Loucy (cell line): Measurements from ENCODE around the gene FNDC1.

Experiments used
- EZH2phosphoT487 ChIP-seq: fragments of 200-600 bp; IDR thresholded peaks from 2 replicates; pipeline ENCODE4 v1.6.1; 2018; ENCODE audit warnings: antibody characterized with exemption, mild to moderate bottlenecking, moderate library complexity, borderline replicate concordance
- TF ChIP-seq, protein P1 (sequence below): fragments of 200-600 bp; sonication (generic); conservative IDR thresholded peaks from 2 replicates; pipeline ENCODE4 v1.5.1; 2014; ENCODE audit warnings: mild to moderate bottlenecking, antibody characterized with exemption, low read length

DNA sequence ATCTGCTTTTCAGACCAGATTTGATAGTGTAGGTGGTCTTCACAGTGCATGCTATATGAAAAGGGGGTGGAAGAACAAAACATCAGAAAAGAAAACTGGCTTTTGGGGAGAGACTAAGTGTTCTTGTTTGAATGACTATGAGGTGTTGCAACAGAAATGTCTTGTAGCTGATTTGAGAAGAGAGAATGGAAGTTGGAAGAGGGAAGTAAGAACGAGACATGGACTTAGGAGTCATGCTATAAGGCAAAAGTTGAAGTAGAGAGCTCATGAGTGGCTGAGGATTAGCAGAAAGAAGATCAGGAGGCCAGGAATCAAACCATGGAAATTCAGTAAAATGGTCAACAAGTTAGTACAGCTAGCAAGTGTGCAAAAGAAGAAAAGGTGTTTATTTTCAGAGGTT is 32.1 kb downstream of the FNDC1 start:
- TF ChIP-seq, protein P1, sequence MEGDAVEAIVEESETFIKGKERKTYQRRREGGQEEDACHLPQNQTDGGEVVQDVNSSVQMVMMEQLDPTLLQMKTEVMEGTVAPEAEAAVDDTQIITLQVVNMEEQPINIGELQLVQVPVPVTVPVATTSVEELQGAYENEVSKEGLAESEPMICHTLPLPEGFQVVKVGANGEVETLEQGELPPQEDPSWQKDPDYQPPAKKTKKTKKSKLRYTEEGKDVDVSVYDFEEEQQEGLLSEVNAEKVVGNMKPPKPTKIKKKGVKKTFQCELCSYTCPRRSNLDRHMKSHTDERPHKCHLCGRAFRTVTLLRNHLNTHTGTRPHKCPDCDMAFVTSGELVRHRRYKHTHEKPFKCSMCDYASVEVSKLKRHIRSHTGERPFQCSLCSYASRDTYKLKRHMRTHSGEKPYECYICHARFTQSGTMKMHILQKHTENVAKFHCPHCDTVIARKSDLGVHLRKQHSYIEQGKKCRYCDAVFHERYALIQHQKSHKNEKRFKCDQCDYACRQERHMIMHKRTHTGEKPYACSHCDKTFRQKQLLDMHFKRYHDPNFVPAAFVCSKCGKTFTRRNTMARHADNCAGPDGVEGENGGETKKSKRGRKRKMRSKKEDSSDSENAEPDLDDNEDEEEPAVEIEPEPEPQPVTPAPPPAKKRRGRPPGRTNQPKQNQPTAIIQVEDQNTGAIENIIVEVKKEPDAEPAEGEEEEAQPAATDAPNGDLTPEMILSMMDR, result no peak
- no peak for TF ChIP-seq EZH2phosphoT487
